ENCODE results near the gene LIME1.
"Not testable (repeated sequence)": the region's sequence is repeated elsewhere in the genome, so short reads cannot be mapped to it uniquely, and the experiment has no call there.

LIME1 gene

GRCh38 chr20:63773571-63774241 lies 37.2 kb downstream of the LIME1 start:
- Histone ChIP-seq H3K4me3 (ENCODE audit: low read length) (no peak overlapping the region), H3K9ac (ENCODE audit: low read length) (no peak overlapping the region), H3K27me3 (ENCODE audit: control insufficient read depth, insufficient read depth, low read length) (no peaks in the 10 kb centered on the region), H3K36me3 (ENCODE audit: control insufficient read depth, insufficient read depth, low read length) (no peaks in the 10 kb centered on the region), H3K4me1 (ENCODE audit: control insufficient read depth, insufficient read depth, low read length) (peaks cover 2% of the 10 kb centered on the region), H3K27ac (ENCODE audit: low read depth, low read length) (no peak overlapping the region)

- no peak overlapping the region for H3K4me3 ChIP-seq (ENCODE audit: low read length)
Observed at GRCh38 chr20:63774306-63774705, 37.8 kb downstream of the LIME1 start.

DNA sequence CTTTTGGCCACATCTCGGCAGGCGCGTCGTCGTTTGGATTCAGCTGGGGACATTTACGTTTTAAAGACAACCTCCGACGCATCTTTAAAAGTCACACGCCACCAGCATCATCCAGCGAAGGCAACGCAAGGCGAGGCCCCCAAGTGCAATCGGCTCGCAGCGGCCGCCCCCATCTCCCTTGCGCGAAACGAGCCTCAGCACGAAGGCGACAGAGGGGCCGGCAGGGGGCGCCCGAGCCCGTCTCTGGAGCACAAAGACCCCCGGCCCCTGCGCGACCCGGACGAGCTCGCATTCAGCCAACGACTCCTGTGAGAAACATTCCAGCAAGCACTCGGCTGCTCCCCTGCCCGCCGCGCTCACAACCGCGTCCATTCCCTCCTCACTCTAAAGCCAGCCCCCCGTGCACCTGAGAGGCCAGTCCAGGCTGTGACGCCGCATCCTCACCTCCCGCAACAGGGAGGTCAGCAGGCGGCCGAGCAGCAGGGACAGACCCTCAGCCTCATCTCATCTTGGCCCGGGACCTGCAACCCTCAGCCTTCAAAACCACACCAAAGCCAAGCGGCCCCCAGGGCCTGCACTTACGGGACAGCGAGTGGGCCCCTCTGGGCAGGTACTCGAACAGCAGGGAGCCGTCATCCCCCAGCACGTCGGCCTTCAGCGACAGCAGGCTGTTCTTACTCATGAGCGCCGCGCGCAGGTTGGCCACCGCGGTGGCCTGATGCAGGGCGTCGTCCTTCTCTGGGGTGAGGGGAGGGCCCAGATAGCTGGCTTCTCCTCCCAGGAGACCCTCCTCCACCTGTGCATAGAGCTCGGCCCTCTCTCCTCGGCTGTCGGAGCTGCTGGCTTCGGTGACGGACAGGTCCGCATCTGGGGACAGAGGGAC lies 38.9 kb downstream of the LIME1 start:
- Histone ChIP-seq H3K4me3 (ENCODE audit: low read length) (peak overlapping the region; percentile 5), H3K9ac (ENCODE audit: low read length) (no peak overlapping the region), H3K36me3 (ENCODE audit: control insufficient read depth, insufficient read depth, low read length) (no peaks in the 10 kb centered on the region), H3K27ac (ENCODE audit: low read depth, low read length) (no peak overlapping the region), H3K27me3 (ENCODE audit: control insufficient read depth, insufficient read depth, low read length) (no peaks in the 10 kb centered on the region), H3K4me1 (ENCODE audit: control insufficient read depth, insufficient read depth, low read length) (peaks cover 2% of the 10 kb centered on the region)

More at GRCh38 chr20:63774306-63774705, 37.8 kb downstream of the LIME1 start:
- Histone ChIP-seq H3K4me1 (ENCODE audit: control insufficient read depth, insufficient read depth, low read length) (peaks cover 2% of the 10 kb centered on the region), H3K27ac (ENCODE audit: low read depth, low read length) (no peak overlapping the region), H3K27me3 (ENCODE audit: control insufficient read depth, insufficient read depth, low read length) (no peaks in the 10 kb centered on the region), H3K36me3 (ENCODE audit: control insufficient read depth, insufficient read depth, low read length) (no peaks in the 10 kb centered on the region), H3K9ac (ENCODE audit: low read length) (no peak overlapping the region)

DNA sequence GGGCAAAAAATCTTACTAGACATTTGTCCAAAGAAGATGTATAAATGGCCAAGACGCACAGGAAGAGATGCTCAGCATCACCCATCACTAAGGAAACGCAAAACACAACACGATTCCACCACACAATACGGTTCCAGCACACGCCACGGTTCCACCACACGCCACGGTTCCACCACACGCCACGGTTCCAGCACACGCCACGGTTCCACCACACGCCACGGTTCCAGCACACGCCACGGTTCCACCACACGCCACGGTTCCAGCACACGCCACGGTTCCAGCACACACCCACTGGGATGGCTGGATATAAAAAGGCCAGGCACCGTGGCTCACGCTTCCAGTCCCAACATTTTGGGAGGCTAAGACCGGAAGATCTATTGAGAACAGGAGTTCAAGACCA lies 40.4 kb downstream of the LIME1 start:
- H3K27ac ChIP-seq (ENCODE audit: low read depth, low read length); H3K4me1 ChIP-seq (ENCODE audit: control insufficient read depth, insufficient read depth, low read length); H3K9ac ChIP-seq (ENCODE audit: low read length); H3K27me3 ChIP-seq (ENCODE audit: control insufficient read depth, insufficient read depth, low read length); H3K36me3 ChIP-seq (ENCODE audit: control insufficient read depth, insufficient read depth, low read length); H3K4me3 ChIP-seq (ENCODE audit: low read length): not testable (repeated sequence)

DNA sequence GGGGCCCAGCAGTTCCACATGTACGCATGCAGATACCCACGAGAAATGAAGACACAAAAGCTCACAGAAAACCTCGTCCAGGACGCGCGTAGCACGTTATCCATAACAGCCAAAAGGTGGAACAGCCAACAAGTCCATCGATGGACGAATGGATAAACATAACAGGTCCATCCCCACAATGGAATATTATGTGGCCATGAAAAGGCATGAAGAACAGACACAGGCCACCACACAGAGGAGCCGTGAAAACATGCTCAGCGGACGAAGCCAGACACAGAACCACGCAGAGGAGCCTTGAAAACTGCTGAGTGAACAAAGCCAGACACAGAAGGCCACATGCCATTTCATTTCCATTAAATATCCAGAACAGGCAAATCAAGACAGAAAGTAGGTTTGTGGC lies 41.1 kb downstream of the LIME1 start:
- H3K4me1 ChIP-seq (ENCODE audit: control insufficient read depth, insufficient read depth, low read length) = peaks cover 2% of the 10 kb centered on the region
- no peak overlapping the region for H3K27ac ChIP-seq (ENCODE audit: low read depth, low read length)
- no peaks in the 10 kb centered on the region for H3K27me3 ChIP-seq (ENCODE audit: control insufficient read depth, insufficient read depth, low read length)
- no peak overlapping the region for H3K4me3 ChIP-seq (ENCODE audit: low read length)
- no peaks in the 10 kb centered on the region for H3K36me3 ChIP-seq (ENCODE audit: control insufficient read depth, insufficient read depth, low read length)
- no peak overlapping the region for H3K9ac ChIP-seq (ENCODE audit: low read length)

GRCh38 chr20:63778034-63778752 lies 41.7 kb downstream of the LIME1 start:
- no peaks in the 10 kb centered on the region for H3K36me3 ChIP-seq (ENCODE audit: control insufficient read depth, insufficient read depth, low read length)
- H3K9ac ChIP-seq (ENCODE audit: low read length) = no peak overlapping the region
- peaks cover 2% of the 10 kb centered on the region for H3K4me1 ChIP-seq (ENCODE audit: control insufficient read depth, insufficient read depth, low read length)
- no peaks in the 10 kb centered on the region for H3K27me3 ChIP-seq (ENCODE audit: control insufficient read depth, insufficient read depth, low read length)
- no peak overlapping the region for H3K4me3 ChIP-seq (ENCODE audit: low read length)
- H3K27ac ChIP-seq (ENCODE audit: low read depth, low read length) = no peak overlapping the region

DNA sequence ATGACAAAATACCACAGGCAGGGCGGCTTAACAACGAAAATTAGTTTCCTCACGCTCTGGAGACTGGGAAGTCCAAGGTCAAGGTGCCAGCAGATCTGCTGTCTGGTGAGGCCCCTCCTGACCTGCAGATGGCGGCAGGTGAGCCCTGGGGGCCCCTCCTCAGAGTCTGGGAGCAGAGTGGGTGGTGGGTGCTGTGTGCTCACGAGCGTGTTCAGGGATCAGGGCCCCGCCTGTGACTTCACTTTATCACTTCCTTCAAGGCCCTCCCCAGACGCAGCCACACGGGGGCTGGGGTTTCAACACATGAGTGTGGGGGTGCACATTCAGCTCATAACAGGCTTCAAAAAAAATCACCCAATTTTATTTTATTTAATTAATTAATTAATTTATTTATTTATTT lies 42.4 kb downstream of the LIME1 start:
- Histone ChIP-seq H3K4me3 (ENCODE audit: low read length) (no peak overlapping the region), H3K4me1 (ENCODE audit: control insufficient read depth, insufficient read depth, low read length) (peaks cover 2% of the 10 kb centered on the region), H3K27ac (ENCODE audit: low read depth, low read length) (no peak overlapping the region), H3K9ac (ENCODE audit: low read length) (no peak overlapping the region), H3K27me3 (ENCODE audit: control insufficient read depth, insufficient read depth, low read length) (no peaks in the 10 kb centered on the region), H3K36me3 (ENCODE audit: control insufficient read depth, insufficient read depth, low read length) (no peaks in the 10 kb centered on the region)

- Histone ChIP-seq H3K36me3 (ENCODE audit: control insufficient read depth, insufficient read depth, low read length) (no peaks in the 10 kb centered on the region), H3K9ac (ENCODE audit: low read length) (no peak overlapping the region), H3K4me1 (ENCODE audit: control insufficient read depth, insufficient read depth, low read length) (no peaks in the 10 kb centered on the region), H3K4me3 (ENCODE audit: low read length) (no peak overlapping the region), H3K27me3 (ENCODE audit: control insufficient read depth, insufficient read depth, low read length) (no peaks in the 10 kb centered on the region), H3K27ac (ENCODE audit: low read depth, low read length) (no peak overlapping the region)
Observed at GRCh38 chr20:63781181-63781580, 44.7 kb downstream of the LIME1 start.

DNA sequence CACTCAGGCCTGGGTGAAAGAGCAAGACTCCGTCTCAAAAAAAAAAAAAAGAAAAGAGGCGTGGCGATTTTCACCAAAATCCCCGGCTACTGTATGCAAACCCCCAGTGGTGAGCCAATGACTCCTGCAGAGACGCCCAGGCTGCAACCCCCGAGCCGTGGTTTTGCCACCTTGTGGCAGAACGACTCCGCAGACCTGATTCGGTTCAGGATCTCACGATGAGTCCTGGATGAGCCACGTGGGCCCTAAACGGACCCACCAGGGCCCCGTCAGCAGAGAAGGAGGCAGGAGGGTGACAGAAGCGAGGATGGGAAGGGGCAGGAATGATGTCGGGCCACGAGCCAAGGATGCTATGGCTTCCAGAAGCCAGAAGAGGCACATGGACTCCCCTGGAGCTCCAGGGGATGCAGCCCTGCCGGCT lies 45.6 kb downstream of the LIME1 start:
- no peak overlapping the region for H3K27ac ChIP-seq (ENCODE audit: low read depth, low read length)

DNA sequence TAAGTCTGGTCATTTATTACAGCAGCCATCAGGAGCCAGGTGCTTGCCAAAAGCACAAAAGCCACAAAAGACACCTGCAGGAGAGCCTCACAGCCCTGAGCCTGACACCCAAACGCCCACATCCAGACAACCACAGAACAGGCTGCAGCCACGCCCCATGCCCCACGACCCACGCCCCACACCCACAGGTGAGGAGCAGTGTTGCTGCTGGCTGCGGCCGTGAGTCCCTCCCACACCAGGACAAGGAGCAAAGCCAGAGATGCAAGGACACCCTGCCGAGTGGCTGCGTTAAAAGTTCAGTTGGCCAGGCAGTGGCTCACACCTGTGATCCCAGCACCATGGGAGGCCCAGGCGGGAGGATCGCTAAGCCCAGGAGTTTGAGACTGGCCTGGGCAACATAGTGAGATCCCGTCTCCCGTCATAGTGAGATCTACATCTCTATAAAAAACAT lies 46.1 kb downstream of the LIME1 start:
- Histone ChIP-seq H3K9ac (ENCODE audit: low read length) (no peak overlapping the region), H3K27ac (ENCODE audit: low read depth, low read length) (no peak overlapping the region), H3K27me3 (ENCODE audit: control insufficient read depth, insufficient read depth, low read length) (no peaks in the 10 kb centered on the region), H3K36me3 (ENCODE audit: control insufficient read depth, insufficient read depth, low read length) (no peaks in the 10 kb centered on the region), H3K4me1 (ENCODE audit: control insufficient read depth, insufficient read depth, low read length) (no peaks in the 10 kb centered on the region), H3K4me3 (ENCODE audit: low read length) (no peak overlapping the region)

More for the DNA sequence above, 45.6 kb downstream of the LIME1 start:
- Histone ChIP-seq H3K4me1 (ENCODE audit: control insufficient read depth, insufficient read depth, low read length) (no peaks in the 10 kb centered on the region), H3K36me3 (ENCODE audit: control insufficient read depth, insufficient read depth, low read length) (no peaks in the 10 kb centered on the region), H3K27me3 (ENCODE audit: control insufficient read depth, insufficient read depth, low read length) (no peaks in the 10 kb centered on the region), H3K4me3 (ENCODE audit: low read length) (no peak overlapping the region), H3K9ac (ENCODE audit: low read length) (no peak overlapping the region)

DNA sequence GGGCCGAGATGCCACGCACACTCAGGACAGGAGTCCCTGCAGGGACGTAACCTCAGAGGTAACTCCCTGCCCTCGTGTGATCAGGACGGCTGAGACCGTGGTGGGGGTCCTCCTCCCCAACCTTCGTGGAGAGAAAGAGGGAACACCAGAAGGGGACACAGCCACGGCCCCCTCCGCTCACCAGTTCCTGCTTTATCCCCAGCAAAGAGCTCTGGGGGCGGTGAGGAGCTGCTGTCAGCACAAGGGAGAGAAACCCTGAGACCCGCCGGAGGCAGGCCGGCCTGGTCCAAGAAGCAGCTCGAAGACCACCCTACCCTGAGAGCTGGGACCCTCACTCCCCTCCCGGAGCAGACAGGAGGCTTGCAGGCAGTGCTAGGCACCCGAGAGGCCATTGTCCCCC lies 47.5 kb downstream of the LIME1 start:
- Histone ChIP-seq H3K36me3 (ENCODE audit: control insufficient read depth, insufficient read depth, low read length) (no peaks in the 10 kb centered on the region), H3K27me3 (ENCODE audit: control insufficient read depth, insufficient read depth, low read length) (no peaks in the 10 kb centered on the region), H3K4me1 (ENCODE audit: control insufficient read depth, insufficient read depth, low read length) (no peaks in the 10 kb centered on the region), H3K9ac (ENCODE audit: low read length) (no peak overlapping the region), H3K27ac (ENCODE audit: low read depth, low read length) (no peak overlapping the region), H3K4me3 (ENCODE audit: low read length) (no peak overlapping the region)

- Histone ChIP-seq H3K9ac (ENCODE audit: low read length) (no peak overlapping the region), H3K36me3 (ENCODE audit: control insufficient read depth, insufficient read depth, low read length) (no peaks in the 10 kb centered on the region), H3K27ac (ENCODE audit: low read depth, low read length) (no peak overlapping the region)
Observed at GRCh38 chr20:63785691-63786131, 49.2 kb downstream of the LIME1 start.

More at GRCh38 chr20:63785691-63786131, 49.2 kb downstream of the LIME1 start:
- H3K4me1 ChIP-seq (ENCODE audit: control insufficient read depth, insufficient read depth, low read length) = no peaks in the 10 kb centered on the region
- no peak overlapping the region for H3K4me3 ChIP-seq (ENCODE audit: low read length)
- no peaks in the 10 kb centered on the region for H3K27me3 ChIP-seq (ENCODE audit: control insufficient read depth, insufficient read depth, low read length)
